GM19035 (cell line): Measurements from ENCODE around the gene ZIC1.

ENCODE experiments used
- ATAC-seq: cut with Tn5 transposase; IDR thresholded peaks from one replicate; pipeline ENCODE4 v1.9.1; 2021; ENCODE audit not compliant: unreplicated experiment

ZIC1 gene

DNA sequence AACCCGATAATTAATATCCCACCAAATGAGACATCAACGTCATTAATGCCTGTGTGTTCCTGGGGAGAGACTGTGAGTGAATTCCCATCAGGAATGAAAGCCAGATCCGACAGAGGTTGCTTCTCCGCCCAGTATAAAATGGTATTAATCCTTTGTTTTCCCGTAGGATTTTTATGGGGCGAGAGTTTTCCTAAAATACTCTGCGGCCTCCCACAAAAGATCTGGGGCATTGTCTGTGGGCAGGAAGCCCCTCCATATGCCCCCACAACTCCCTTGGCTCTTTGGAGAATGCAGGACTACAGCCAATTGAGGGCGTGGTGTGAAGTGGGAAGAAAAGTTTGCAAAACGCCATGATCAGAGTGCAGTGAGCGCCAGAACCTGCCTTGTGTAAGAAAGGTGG, 29.5 kb upstream of the ZIC1 start:
- ATAC-seq = no peak

DNA sequence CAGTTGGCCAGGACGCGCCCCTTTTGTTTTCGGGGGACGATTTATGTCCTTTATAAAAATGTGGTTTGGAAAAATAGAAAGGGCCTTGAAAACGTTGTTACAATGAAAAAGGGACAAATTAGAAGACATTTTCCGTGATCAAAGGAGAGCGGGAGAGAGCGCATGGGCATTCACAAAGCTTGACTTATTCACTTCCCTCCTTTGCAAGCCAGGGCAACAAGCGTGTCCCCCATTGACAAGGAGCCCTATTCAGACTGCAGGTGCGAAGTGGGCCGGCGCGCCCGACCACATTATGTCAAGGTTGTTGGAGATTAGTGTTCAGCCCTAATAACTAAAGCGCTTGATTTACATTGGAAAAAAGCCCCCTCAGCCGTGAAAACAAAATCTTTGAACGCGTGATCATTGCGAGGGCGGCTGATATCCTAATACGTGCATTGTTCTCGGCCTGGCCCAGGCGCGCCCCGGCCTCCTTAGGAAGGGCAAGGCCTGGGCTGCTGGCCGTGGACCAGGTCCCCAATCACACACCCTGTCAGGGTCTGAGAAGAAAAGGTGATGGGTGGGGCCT, 28.7 kb upstream of the ZIC1 start:
- no peak for ATAC-seq

DNA sequence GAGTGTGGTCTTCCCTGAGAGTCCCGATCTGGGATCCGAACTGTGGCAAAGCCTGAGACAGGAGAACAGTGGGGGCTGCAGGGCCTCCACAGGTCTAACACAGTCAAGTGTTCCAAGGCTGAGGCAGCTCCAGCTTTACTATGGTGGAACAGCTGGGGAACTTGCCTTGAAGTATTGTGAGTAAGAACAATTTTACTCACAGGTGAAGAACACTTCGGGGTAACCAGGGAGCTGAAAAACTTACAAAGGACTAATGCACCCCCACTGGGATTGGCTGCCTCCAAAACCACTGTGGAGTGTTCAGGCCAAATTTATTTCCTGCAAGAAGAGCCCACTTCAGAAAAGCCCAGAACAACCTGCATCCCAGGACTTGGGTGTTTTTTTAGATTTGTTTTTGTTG, 28.2 kb upstream of the ZIC1 start:
- no peak for ATAC-seq

DNA sequence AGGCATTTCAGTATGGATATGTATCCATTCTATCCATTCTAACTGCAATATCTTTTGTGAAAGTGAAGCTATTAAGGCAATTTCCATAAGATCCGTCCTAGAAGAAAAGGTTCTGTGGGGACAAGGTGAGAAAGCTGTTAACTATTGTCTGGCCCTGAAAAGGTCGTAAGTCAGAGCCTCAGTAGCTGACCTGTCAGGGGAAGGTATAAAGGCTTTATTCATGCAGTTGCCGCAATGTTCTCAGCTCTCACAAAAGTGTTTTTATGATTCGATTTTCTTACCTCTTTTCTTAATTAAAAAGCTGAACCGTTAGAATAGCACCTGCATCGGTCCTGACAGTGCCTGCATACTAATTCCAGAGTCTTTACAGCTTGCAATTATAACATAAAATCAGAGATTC, 27.6 kb upstream of the ZIC1 start:
- ATAC-seq = no peak

DNA sequence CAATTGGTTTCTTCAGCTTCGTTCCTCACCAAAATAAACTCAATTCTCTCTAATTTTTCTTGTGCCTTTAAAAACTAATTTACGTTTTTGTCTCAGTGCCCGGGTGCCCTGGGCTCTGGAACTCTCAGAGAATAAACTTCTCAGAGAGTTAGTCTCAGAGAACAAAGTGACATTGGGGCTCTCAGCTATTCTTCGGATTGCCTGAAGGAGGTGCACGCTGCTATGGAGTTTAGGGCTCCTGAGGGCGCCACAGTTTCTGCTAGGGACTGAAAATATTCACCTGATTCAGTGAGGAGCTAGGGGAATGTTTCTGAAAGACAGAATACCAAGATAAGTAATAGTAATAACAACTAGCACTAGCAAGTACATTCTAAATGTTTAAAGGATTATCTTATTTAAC, 25.5 kb upstream of the ZIC1 start:
- ATAC-seq = no peak

DNA sequence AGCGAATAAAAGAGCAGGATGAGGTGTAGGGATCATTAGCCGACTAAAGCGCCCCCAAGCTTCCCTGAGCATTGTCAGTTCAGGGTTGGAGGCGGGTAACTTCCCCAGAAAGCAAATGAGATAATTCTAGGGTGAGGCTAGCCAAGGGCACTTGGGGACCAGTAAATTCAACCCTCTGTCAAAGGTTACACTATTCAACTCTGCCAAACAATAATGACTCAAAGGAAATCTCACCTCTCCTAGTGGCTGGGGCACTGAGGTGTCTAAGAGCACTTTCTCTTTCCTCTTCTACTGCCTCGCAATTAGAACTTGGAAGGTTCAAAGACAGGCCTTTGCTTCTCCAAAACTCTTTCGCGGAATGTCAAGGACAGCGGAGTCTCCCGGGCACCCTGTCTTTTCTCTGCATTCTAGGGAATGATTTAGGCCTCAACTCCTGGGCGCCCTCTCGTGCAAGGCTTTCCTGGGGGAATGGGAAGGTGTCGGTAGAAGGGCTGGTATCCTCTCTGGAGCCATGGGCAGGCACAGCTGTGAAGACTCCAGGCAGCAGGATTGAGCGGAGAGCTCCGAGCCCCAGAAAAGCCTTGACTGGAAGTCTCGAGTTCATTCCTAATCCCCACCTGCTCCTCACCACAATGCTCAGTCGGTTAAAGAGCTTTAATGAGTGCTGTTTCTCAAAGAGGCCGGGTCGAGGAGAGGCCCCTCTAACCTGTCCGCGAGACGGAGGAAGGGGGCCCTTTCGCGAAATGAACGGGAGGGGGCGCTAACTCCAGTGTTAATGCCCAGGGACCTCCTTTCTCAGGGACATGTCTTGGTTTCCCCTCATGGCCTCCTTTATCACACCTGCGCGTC, 24.7 kb upstream of the ZIC1 start:
- no peak for ATAC-seq

DNA sequence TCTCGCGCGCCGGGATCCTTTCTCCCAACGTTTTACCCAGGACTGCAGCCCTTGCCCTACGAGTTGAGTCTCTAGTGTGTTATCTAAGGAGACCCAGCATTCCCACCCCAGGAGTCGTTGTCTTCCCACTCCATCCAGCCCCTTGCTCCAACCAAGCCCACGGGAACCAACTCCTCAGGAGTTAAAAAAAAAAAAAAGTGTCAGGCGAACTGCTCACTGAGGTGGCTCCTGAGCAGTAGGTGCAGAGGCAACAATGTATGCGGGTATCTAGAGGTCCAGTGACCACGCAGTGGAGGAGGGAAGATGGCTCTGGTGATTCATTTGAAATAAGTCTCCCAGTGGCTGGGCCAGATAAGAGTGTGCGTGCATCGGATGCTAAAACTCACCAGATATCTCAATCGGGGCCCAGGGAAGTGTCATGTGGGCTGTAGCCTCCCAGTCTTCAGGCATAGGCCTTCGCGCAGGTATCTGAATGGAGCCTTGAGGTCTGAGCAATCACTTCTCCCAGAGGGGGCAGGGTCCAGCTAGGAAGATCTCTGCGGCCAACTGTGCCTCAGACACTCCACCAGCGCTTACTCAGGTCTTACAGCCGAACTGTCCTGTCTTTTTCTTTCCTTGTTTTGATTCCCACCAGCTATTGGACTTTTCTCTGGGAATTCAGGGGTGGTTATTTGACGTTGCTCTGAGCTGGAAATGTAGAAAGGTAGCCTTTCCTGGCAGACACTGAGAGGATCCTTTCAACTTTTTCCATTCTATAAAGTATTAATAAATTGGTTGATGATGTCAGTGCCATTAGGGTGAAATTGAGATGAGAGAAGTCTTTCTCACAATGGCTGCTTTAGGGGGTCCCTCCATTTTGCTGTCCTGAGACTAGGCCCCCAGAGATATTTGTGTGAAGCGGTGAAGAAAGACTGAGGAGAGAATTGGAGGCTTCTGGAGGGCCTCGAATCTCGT, 23.8 kb upstream of the ZIC1 start:
- ATAC-seq = no peak

DNA sequence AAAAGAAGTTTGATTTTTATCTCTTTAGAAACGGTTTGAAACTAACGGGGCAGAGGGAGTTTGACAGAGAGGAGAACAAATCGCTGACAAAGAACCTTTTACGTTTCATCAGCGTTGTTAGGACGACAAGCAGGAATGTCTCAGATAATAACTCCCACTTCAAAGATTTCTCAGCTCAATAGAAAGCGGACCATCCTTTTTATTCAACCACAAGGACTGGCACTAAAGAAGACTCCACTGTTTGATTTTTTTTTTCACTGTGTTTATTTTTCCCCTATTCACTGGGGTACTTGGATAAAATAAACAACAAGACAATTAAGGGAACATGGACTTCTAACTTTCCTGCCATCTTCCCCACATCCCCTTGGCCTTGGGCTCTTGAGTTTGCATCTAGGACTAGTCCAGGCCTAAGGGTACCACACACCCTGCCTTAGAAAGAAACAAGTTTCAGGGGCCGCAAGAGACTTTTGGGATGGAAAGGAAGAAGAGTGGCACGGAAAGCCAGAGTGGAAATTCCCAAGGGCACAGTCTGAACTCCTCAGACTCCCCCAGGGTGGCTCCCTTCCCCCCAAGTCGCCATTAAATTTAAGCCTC, 21.8 kb upstream of the ZIC1 start:
- ATAC-seq = no peak

DNA sequence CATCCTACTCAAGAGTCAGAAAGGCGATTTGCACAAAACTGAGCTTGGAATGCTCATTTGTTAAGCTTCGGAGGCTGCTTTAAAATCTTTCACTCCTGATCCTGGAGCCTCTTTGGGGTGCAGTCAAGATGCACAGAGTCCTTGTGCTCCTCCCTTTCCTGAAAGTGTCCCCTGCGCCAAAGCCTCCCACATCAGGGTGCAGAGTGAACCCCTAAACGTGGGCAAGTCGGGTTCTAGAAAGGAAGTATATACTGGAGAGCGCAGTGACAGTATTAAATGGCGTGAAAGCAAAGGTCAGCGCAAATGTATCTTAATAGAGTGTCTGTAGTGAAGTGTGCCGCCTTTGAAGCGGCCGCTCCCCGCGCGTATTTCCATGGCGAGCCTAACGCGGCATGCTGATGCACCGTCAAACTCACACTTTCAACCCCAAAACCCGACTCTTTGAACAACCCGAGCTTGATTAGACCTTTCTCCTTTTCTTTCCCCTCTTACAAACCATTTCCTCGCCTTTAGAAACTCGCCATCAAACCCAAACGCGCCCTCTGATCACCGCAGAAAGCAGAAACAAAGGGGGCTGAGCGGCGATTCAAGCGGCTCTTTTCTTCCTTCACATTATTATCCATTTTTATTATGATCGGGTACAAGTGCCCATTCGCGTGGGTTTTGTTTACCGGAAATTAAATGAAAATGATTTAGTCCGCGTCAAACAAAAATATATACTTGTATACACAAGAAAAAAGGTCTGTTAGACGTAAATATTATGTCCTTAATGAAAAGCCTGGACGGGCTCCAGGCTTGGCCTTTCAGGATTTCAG, 21.1 kb upstream of the ZIC1 start:
- ATAC-seq = no peak

DNA sequence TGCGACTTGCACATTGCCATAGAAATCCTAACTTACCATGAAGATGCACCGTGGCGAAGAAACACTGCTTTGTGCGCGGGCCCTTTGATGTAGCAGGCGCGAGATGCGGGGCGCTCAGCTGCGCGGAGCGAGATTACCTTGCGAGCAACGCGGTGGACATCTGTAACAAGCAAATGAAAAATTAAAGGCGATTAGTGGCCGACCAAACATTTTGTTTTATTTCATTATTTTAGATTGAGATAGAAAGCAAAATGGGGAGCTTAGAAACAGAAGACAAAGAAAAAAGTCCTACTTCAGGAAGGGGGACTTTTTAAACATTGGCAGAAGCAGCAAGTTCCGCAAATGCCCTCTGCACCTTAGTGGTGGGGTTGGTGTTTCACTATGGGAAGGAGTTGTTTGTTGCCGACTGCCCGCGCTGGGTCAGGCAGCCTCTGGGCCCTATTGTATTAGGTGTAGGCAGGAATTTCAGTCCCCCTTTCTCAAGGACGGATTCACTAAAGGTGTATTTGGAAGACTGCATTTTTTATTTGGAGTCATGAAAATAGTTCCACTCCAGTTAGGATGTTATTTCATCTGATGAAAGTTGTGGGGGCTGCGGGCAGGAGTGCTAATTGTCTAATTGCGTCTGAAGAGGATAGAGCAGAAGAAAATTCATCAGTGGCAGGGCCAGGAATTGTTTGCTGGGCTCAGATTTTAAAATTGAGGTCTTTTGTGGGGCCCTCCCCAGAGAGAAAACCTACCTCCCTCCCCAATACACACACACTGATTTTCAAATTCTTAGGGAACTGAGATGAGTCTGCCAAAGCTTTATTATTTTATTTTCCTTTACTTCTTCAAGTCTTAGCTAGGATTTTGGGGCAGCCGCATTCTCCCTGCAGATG, 20.2 kb upstream of the ZIC1 start:
- ATAC-seq = no peak

DNA sequence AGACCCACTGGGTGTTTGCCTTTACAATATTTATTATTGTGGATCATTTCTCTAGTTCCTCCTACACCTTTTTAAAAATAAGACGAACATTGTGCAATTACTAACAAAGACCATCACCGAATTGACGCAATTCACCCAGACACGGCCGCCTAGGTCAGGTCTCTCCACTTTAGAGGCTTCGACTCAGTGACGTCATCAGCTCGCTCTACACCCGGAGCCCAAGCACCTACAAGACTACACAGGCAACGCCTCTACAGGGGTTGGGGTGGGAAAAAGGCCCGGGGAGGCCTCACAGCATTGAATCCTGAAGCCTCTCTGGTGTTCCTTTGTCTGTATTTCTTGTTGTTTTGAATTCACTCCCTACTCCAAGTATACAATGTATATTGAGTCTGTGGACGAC, 19.4 kb upstream of the ZIC1 start:
- ATAC-seq = no peak

DNA sequence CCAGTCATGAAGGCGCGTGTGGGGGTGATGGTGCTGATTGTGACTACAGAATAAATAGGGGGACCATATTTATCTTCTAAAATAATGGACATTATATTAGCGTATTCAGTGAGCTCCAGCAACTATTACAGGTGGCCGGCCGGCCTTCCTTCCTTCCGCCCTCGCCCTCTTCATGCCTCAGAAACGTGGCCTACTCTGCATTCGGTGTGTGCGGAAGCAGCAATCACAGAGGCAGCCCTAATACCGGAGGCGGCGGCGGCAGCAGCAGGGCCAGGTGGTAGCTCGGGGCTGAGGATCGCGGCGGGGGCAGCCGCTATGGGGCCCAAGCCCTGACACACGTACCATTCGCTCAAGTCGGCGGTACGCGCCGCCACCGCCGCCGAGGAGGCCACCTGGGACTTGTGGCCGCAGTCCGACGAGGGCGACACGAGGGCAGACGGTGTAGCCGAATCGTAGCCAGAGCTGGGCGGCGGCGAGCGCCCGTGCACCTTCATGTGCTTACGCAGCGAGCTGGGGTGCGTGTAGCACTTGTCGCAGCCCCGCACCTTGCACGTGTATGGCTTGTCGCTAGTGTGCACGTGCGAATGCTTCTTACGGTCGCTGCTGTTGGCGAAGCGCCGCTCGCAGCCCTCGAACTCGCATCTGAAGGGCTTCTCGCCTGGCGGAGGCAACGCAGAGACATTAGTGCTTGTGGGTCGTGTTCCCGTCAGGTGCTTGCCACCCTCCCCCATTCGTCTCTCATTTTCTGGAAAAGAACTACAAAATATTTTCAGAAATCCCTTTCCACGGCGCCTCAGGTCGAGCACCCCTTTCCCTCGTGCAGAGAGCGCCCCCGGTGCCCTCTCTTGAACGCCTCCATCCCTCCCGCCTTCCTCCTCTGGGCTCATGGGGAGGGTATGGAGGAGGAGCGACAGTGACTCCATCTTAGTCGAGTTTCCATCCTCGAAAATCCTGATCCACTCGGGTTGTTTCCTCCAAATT, 18.3 kb upstream of the ZIC1 start:
- ATAC-seq = no peak

DNA sequence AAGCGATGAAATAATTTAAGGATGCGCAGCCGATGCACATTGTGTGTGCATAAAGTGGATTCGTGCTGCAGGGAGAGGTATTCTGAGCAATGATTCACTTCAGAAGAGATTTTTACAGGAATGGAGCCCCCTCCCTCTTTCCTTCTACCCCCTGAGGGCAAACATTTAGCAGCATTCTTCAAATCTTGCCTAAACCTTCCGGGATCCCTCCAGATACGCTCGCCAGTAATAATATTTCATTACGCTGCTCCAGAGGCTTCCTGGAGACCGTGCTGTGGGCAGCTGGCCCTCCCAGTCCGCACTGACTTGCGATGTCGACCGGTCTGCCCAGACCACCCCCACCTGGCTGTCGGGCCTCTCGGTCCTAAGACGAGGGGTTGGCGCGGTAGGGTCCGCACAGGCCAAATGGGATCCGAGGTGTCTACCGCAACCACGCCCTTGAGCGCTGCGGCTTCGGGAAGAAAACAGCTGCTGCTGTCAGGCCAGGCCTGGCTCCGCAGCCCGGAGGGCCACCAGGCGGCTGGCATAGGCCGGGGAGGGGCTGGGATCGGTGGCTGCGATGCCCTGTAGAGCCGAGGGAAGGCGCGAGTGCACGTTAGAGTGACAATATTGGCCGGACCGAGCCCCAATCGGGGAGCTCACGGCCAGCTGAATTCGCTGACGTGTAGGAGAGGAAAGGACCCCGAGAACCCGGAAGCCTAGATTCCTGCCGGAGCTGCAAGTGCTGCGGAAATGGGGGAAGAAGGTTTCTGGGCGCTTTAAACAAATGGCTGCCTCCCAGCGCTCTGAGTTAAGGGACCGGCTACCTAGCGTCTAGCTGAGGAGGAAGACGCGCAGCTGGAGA, 17.2 kb upstream of the ZIC1 start:
- no peak for ATAC-seq

DNA sequence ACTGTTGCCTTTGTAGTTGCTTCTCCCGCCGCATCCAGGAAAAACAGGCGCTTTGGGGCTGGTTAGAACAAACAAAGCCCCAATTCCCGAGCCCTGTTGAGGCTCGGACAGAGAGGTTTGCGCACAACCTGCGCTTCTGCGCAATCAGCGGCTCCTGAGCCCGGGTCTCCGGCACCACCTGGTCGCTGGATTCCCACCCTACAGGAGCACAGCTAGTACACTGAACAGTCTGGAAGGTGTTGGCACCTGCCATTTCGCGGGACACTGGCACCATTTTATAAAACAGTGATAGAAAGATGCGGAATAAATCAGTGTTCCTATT, 16.6 kb upstream of the ZIC1 start:
- ATAC-seq = no peak

DNA sequence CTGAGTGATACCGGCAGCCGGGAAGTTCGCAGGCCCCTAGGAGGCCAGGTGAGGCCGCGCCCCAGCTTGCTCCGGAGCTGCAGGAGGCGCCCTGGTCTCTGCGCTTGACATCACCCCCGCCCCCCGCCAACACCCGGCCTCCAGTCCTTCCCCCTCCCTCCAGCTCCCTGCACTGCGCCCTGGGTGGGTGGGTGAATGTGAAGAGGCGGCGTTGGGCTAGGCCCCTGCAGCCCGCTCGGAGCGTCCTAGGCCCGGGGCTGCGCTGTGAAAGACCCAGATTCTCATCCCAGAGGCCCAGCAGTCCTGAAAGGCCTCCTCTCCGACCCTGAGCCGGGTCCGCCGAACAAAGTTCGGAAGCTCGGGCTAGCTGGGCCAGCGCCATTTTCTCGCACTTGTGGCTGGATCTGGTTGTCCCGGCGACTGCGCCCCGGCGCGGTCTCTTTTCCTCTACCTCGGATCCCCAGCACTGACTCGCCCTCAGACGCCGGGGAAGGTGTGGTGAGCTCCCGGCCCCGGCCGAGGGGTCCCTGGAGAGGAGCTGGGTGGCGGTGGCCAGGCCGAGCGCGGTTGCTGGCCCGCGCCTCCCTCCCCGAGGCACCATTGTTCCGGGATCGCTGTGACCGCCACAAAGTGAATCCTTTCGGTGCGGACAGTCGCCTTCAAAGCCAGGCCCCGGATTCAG, 15.8 kb upstream of the ZIC1 start:
- no peak for ATAC-seq

DNA sequence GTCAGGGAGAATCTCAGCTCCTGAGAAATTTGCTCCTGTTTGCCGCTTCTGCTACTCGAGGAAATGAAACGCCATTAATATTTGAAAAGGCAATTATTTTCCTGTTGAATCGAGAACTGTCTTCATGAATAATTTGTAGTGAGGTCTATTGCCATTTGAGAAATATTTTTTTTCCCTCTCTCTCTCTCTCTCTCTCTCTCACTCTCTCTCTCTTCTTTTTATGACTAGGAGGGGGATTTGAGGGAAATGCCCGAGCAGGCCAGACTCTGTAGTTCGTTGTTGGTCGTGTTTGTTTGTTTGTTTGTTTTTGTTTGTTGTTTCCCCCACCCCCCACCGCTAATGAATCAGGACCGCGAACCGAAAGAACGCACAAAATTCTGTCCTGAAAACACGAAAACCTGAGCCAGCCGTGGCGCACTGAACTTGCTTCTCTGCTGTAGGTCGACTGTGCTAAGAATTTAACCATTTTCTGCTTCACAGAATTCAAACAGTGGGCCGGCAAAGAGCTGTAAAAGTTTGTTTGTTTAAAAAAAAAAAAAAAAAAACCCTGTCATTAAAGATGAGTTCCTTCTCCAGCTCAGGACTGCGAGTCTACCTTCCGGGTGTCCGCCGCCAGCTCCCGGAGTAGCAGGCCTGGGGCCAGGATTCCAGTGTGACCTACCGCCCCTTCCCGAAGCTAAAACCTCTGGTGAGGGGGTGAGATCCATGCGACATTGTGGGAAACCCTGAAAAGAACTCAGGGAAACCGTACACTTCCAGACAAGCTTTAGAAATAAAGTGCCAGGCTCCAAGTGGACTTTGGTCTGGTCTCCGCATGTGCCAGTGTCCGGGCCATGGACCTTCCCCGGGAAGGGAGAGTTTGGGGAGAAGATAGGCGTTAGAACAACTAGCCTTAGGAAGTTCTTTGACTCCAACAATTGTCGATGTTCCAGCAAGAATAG, 15.0 kb upstream of the ZIC1 start:
- ATAC-seq = no peak
